ENCODE data around the gene ARHGAP27.

ARHGAP27 gene

DNA sequence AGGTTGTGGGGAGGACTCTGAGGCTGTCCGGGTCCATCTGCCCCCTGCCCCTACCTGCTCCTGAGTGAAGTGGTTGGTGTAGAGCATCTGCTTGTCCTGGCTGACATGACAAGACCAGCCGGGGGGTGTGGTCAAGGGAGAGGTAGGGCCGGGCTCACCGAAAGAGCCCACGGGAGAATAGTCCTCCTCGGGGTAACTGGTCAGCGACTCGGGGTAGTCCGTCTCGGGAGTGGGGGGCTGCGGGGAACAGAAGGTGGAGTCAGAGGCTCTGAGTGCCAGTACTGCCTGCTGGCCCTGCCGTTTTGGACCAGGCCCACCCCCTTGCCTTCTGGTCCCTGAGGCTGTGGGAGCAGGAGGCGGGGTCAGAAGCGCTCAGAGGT, 27.8 kb downstream of the ARHGAP27 start:
- DNase-seq, result no peak

DNA sequence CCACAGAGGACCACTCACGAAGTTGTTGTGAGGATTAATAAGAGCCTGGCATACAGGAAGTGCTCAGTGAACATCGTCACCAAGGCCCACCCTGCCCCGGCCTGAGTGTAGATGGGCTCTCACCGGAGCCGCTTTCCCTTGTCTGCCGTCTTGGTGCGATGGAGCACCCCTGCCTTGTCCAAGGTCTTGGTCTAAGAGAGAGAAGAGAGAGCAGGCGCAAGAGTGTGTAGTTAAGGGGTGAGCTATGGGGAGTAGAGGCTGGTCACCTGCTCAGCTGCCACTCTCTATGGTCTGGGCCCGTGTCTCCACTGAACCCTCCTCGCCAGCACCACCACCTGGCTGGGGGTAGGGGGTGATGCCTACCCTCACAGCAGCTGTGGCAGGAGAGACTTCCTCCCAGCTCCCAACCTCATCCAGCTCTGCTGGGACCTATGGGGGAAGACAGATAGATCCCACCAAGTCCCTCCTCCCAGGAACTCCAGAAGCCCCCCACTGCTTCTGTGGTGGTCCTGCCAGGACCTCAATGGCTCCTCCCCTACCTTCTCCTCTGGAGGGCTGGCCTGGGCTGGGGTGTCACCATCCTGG, 28.7 kb downstream of the ARHGAP27 start:
- DNase-seq, result no peak

DNA sequence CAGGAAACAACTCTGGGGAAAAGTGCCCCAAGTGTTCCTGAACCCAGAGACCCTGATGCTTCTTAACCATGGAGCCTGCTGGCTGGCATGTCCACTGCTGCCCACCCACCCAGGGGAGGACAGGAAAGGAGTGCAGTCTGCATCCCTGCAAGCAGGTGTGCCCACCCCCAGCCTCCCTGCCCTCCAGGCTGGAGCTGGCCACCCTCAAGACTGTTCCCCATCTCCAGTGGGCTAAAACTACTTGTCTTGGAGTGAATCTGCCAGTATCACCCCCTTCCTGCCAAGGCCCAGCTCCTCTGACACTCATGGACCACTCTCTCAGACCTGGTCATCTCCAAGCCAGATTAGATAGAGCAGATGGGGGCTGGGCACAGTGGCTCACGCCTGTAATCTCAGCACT, 29.8 kb downstream of the ARHGAP27 start:
- DNase-seq, result no peak

DNA sequence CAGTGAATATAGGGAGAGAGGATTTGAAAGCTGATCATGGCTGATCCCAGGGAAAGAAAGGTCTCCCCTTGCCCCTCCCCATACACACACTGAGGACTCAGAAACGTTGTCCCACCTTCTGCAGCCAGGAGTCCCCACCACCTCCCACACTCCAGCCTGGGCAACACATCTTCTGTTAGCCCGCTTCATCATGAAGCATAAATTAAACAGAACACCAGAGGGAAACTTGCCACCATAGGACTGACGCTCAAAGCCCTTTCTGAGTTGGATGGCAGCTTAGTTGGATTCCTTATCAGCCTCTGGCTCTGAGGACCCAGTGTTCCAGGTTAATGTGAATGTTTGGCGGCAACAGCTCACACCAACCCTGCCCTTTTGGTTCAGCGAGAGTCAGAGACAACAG, 33.9 kb downstream of the ARHGAP27 start:
- no peak for DNase-seq

DNA sequence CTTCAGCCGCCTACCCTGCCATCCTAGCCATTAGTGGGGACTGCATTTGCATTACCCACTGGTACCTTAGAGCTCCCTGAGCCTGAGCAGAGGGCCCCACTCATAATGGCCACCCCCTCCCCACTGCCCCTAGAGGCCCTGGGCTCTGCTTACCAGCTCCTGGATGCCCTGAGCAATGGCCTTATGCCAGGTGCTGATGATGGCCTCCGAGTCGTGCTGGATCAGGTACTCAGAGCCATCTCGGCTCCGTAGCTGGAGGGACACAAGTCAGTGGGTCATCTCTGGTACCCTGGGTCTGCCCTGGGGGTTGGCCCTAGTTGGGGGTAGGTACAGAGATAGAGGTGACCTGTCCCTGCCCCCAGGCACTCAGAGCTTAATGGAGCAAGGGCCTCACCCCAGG, 34.9 kb downstream of the ARHGAP27 start:
- DNase-seq, result no peak

DNA sequence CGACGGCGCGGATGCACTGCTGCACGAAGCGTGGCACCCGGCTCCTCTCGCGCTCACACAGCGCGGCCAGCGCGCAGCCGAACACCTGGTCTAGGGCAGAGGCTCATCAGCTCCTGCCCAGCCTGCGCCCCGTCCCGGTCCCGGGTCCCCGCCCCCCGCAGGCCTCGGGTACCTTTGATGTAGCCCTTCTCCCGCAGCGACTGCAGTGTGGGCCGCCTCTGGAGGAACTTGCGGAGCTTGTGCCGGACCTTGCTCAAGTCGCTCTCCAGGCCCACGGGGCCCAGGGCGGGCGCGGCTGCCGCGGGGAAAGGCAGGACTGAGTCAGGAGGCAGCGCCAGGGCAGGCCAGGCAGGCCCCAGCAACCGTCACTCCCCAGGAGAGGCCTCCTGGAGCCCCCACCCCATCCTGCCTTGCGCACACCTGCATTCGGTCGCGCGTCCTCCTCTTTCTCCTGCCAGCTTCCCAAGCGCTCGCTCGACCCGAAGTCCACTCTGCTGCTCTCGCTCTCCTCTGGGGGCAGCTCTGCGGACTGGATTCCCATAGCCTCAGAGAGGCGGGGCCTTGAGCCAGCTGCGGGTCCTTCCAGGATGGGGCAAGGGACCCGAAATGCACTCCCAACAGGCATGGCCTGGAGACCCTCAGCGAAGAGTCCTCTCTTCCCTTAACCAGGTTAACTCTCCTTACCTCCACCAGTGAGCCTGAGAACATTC, 36.0 kb downstream of the ARHGAP27 start:
- DNase-seq, result no peak

DNA sequence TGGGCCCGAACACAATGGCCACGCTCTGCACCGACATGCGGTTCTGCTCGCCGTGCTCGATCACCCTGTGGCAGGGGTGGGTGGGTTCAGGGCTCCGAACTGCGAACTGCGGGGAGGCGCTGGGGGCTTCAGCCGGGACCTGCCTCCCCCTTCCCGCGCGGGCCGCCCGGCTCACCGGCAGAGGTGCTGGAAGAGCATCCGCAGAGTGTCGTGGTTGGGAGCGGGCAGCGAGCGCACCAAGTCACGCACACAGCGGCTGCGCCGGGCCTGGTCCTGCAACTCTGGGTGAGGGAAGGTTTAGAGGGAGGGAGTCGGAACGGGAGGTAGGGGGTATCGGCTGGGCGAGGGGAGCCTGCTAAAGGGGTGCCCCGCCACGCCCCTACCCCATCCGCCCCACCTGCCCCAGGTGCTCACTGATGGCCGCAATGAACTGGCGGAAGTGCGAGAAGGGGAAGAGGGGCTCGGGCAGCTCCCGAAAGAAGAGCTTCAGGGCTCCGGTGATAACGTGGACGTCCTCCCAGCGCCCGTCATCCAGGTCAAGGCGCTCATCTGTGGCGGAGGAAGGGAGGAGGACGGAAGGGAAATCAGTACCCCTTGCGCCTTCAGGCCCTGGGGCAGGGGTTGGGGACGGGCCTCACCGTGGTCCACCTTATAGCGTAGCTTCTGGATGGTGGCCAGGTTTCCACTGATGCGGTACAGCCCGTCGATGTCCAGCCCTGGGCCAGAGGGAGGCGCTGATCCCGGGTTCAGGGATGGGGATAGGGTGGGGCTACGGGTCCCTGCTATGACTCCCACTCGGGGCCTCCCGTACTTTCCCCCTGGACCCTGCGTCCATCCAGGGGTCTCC, 36.9 kb downstream of the ARHGAP27 start:
- no peak for DNase-seq

DNA sequence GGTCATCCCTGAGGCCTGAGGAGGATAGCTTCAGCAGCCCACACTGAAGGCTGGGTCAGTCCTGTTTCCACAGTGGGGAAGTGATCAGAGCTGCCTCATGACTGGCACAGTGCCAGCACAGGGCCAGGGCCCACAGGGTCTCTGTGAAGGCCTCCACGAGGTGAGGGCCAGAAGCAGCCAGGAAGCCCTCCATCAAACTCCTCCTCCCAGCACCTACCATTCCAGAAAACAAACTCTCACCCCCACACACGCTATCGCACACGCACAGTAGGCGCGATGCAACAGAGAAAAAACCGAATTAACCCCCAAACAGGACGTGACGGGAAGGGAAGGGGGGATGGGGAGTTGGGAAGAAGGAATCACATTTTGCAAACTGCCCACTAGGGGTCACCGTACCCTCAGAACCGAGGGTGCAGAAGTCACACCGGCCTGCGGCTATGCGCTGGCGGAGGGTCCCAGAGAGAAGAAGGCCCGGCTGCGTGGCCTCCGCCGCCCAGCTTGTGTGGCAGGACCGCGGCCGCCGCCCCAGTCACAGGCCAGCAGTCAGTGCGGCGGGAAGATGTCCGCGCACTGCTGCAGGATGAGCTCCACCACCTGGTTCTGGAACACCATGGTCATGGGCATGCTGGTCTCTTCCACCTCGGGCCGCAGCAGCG, 37.6 kb downstream of the ARHGAP27 start:
- peak; percentile 59 for DNase-seq

DNA sequence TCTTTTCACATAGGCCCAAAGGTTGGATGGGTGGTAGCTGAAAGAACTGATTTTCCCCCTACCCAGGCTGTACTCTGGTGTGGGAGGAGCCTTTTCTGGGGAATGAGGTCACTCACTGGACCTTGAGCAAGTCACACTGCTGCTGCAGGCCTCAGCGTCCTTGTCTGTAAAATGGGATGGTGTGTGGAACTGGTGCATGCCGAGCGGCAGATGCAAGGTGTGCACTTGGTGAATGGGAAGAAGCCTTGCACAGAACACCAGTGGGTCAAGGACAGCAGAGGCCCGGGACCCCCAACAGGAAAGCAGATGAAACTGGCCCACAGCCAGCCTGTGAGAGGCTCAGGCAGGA, 38.1 kb downstream of the ARHGAP27 start:
- no peak for DNase-seq

DNA sequence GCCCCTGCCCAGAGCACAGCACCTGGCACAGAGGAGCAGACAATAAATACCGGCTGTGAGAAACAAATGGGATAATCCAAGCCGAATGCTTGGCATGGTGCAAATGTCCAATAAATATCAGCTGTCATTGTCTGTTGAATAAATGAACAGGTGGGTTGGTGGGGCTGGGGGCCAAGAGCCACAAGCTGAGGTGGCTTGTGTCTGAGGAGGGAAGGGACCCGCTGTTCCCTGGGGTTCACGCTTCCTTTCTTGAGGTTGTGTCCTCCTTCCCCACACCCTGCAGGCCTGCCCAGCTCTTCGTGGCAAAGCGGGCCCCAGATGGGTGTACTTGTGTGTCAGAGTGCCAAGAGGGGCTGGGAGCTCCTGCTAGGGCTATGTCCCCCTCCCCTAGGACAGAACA, 38.6 kb downstream of the ARHGAP27 start:
- DNase-seq, result no peak

DNA sequence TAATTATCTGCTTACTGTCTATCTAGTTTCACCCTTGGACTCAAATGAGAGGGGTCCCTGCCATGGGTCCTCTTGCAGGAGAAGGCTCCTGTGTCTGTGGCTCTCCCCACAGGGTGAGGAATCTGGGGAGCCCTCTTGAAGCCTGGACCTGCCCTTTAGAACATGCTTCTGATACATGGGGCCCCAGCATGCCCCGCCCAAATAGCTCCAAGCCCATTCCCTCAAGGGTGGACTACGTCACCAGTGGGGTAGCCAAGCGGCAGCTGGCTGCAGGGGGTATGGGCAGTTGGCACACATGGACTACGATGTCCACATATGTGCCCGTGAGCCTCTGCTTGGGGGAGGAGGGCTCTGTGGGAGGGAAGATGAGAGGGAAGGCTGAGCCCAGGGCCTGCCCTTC, 39.3 kb downstream of the ARHGAP27 start:
- no peak for DNase-seq

DNA sequence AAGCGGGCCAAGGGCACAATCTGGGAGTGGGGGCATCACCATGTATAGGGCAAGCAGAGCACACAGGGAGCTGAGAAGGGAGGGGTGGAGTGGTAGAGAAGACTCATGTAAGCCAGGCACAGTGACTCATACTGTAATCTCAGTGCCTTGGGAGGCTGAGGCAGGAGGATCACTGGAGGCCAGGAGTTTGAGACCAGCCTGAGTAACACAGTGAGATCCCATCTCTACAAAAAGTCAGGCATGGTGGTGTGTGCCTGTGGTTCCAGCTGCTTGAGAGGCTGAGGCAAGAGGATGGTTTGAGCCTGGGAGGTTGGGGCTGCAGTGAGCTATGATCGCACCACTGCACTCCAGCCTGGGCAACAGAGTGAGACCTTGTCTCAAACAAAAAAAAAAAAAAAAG, 40.8 kb downstream of the ARHGAP27 start:
- DNase-seq, result no peak

DNA sequence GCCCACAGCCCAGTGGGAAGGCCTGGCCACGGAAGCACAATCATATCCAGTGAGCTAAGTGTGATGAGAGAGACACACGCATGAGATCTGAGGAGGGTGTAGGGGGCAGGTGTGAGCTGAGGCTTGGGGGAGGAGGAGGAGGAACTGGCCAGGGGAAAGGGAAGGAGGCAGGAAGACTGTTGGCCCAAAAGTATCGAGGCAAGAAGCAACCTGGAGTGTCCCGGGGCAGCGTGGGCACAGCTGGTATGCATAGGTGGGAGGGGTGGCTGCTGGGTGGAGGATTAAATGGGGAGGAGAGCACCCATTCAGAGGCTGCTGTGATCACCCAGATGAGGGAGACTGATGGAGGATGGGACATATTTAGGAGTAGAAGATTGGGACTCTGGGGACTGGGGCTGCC, 41.4 kb downstream of the ARHGAP27 start:
- no peak for DNase-seq

DNA sequence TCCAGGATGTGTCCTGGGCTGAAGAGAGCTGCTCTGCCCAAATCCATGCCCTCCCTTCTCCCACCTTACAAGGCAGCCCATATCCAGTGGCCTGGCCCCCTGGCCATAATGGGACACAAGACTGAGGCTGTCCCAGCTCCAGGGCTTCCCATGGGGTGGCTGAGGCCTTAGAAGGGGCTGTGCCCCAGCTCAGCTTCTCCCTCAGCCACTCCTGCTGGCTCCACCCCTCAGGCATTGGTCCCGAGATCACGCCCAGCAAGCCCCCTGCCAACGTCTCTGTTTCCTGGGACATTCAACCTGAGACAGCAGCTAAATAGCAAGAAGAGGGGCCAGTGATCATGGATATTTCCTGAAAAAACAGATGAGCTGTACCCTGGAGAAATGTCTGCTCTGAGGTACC, 43.3 kb downstream of the ARHGAP27 start:
- no peak for DNase-seq

DNA sequence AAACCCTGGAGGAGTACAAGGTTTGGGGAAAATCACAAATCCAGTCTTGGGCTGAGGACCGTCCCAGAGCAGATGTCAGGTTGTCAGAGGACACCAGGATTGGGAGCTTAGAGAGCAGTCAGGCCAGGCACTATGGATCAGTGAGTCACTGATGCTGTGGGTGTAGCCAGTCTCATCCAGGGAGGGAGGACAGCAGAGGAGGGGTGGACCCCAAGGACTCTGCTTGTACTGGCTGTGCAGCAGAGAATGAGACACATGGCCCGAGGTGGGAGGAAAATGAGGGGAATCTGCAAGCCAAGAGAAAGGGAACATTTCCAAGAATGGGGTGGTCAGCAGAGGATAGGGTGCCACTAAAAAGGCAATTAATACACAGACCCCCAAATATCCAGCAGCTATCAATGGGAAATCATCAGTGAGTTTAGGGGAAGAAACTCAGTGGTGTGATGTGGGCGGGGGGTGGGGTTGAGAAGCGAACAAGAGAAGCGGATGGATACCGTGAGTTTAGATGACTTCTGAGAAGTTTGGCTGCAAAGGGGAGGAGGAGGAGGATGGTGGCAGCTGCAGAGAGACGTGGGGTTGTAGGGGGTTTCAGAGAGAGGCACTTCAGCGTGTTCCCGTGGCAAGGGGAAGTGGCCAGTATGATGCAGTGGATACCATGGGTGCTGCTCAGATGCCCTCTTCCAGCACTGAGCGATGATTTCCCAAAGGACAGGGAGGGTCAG, 43.9 kb downstream of the ARHGAP27 start:
- DNase-seq, result no peak

DNA sequence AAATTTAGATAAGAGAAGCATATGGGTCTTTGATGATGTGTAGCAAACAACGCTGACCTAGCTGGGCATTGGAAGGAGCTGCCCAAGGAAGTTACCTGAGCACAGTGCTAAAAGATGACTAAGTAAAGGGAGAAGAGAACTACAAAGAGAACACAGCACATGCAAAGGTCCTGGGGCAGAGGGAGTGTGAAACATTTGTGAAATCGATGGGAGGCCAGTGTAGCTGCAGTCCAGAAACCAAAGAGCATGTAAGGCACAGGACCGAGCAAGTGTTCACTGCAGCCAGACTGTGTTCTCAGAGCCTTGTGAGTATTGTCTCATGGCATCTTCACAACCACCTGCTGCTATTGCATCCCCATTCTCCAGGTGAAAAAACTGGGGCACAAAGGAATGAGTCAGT, 44.9 kb downstream of the ARHGAP27 start:
- no peak for DNase-seq

DNA sequence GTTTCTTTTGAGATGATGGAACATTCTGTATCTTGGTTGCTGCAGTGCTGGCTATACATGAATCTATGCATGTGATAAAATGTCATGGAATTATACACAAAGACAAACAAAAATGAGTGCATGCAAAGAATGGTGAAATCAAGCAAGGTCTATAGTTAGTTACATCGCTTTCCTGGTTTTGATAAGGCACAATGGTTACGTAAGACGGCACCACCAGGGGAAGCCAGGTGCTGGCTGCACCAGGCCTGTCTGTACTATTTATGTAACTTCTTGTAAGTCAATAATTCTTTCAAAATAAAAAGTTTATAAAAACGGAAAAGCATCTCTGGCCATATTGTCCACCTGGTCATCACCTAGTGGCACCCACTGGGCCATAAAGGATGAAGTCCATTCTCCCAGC, 46.5 kb downstream of the ARHGAP27 start:
- DNase-seq, result no peak

DNA sequence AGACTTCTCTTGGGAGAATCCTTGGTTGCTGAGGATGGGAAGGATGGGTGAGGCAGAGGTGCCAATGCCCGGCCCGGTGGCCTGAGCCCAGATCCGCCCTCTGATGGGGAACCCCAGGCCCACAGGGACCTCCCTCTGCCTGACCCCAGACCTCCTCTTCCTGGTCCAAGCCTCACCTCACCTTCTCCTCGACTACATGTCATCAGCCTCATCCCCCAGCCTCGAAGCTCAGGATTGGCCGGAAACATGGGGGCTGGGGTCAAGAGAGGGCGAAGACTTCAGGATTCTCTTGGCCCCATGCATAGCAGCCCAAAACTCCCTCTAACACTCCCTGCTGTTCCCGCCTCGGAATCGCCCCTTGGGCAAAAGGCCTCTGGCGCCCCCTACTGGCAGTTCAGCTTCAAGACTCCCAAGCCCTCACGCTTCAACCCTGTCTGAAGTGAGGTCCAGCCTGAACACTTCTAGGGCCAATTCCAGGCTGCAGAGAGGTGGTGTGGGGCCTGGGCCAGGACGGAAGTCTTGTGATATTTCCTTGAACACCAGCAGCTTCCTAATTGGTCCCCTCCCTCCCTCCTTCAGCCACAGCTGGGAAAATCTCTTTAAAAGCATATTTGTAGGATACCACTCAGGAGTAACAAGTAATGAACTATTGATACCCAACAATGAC, 47.2 kb downstream of the ARHGAP27 start:
- peak; percentile 70 for DNase-seq

DNA sequence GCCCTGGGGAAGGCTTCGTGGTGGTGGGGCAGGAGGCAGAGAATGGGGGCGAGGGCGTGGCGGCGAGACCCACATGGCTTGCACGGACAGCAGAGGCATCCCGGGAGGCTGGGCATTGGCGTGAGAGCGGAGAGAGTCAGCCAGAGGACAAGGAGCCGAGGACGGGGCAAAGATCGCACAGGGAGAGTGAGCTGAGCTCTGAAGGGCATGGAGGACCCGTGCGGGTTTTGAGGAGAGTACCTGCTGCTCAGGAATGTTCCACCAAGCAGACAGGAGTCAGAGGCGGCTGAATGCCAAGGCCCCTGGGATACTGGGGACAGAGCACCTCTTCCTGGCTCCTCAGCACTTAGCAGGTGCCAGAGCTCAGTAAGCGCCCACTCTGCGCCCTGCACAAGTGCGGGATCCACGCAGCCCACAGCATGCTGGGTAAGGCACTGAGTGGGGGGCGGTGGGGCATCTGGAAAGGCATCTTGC, 47.8 kb downstream of the ARHGAP27 start:
- DNase-seq, result no peak

DNA sequence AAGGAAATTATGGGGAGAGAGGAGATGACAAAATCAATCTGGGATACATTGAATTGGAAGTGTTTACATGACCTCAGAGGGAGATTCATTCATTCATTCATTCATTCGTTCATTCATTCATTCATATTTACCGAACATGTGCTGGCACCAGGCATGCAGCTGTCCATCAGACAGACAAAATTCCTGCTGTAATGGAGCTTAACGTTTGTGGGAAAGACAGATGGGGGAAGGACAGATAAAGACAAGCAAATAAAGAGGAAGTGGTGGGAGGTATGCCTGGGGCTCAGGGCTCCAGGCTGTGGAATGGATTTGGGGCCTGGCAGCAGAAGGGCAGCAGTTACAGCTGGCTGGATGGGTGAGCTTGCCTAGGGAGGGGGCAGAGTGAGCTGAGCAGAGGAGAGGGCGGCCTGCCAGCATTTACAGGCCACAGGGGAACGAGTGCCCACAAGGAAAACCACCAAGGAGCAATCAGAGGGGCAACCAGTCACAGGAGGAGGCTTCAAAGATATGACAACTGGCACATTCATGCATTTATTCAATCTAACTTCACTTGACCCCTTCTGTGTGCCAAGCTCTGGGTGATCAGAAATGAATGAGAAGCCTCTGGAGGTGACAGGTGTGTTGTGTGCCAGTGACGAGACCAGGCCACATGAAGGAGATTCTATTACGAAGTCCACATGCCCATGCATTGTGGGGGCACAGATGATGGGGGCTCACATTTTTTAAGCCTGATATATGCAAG, 48.5 kb downstream of the ARHGAP27 start:
- DNase-seq, result no peak

DNA sequence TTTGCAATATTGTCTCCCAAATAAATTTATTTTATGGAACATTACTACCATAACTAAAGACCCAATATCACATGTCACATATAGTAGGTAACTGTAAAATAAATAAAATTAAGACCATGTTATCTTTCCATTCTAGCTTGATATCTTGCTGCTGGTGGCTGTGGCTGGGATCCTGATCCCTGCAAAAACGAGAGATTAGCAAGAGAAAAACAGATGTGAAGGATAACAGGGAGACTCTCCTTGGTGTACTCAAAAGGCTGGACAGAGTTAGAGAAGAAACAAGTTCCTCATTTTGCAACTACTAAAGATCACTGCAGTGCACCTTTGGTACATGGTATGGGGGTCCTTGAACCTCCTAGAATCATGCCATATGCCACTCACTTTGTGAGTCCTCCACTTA, 49.7 kb downstream of the ARHGAP27 start:
- DNase-seq, result no peak

DNA sequence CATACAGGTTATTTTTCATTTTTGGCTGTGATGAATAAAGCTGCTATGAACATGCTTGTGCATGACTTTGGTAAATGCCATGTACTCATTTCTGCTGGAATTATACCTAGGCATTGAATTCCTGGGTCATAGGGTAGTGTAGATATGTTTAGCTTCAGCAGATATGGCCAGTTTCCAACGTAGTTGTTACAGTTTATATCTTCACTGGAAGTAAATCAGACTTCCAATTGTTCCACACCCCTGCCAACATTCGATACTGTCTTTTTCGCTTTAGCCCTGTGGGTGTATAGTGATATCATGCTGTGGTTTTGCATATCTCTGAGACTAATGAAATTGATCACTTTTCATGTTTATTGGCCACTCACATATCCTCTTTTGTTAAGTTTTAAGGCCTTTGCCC, 50.4 kb downstream of the ARHGAP27 start:
- no peak for DNase-seq

All from NCI-H2171 (cell line).